Renal cortex interstitium (tissue), 11 donors: ENCODE results near the gene NPTX2. TPM values are rescaled to one million over a fixed set of nuclear protein-coding genes. Genes with fewer than 3 reads are reported as not detected.

Experiments used
- DNase-seq, 11 donors: peaks; one replicate each; pipeline ENCODE4 v3.0.0-alpha.2; 2013; ENCODE audit warnings: low read depth in 9 of 11, low spot score in 4 of 11; ENCODE audit errors: extremely low read depth in 1 of 11
- polyA plus RNA-seq, 3 donors: library from polyadenylated mRNA; unstranded; fragments of 120-200 nt; gene quantifications; one replicate each; pipeline ENCODE4 v1.2.1, GENCODE V29; 2013; ENCODE audit not compliant: insufficient read length in 3 of 3

The NPTX2 gene
- polyA plus RNA-seq, 3 donors = 3.1 to 4.6 (median 3.5) TPM

DNA sequence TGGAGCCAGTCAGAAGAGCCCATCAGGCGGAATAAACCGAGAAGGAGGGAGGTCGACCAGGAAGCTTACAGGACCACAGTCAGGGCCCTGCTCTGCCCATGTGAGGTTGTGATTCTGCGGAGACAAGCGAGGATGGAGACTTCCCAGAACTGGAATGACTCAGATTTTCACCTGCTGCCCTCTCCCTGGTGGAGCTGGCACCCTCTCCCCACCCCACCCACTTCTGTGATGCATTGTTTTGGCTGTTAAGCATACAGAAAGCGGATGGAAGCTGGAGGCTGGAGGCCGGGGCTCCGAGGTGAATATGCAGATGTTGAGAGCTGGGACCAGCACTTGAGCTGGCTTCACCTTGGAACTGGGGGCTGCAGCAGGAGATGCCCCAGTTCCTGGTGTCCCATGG is 57.4 kb downstream of the NPTX2 start:
- no peak for DNase-seq

DNA sequence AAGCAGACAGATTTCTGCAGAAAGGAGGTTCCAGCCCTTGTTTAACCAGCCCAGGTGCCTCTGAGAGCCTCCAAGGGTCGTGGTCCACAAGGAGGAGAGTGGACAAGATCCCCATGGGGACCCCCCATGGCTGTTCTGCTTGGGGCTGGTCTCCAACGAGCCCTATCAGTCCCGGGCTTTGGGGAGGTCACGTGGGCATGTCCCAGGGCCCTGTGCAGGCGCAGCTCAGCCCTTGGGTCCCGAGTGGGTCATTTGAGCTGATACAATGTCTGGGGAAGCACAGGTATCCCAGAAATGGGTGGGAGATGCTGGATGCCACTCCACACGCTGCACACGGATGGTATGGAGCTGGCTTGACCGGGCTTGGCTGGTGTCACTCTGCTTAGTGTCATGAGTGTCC is 57.8 kb downstream of the NPTX2 start:
- no peak for DNase-seq

DNA sequence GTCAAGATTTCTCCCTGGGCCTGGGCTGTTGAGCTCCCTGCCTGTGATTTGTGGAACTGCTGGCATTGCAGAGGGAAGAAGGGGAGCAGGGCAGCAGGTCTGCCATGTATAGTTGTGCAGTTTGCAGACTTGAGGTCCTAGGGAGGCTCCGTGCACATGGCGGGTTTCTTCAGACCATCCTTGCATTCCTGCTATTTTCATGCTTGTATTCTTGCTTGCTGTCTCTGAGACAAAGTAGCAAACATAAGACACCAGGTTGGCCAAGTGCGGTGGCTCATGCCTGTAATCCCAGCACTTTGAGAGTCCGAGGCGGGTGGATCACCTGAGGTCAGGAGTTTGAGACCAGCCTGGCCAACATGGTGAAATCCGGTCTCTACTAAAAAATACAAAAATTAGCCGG is 61.1 kb downstream of the NPTX2 start:
- DNase-seq = no peak

Other genes with a start within 250 kb of the NPTX2 start
- gene BAIAP2L1, start 216.2 kb upstream of the NPTX2 start, polyA plus RNA-seq = 10 to 100 TPM; 11.8 to 19.3 (median 15.0) TPM